HCT116 (cell line): ENCODE results near the gene LRRC51.

Experiments
- CTCF ChIP-seq, 3 experiments: fragments of 200-600 bp in 1 of 3; sonication (generic) in 1 of 3; IDR thresholded peaks in 2 of 3; conservative IDR thresholded peaks in 1 of 3; 2 replicates each; pipeline ENCODE4 v1.5.1; 2012 to 2017; ENCODE audit warnings: low read depth in 2 of 3, low read length in 2 of 3, antibody characterized with exemption in 1 of 3, borderline replicate concordance in 1 of 3, control low read depth in 1 of 3, mild to moderate bottlenecking in 1 of 3, mixed read lengths in 1 of 3, mixed run types in 1 of 3, moderate library complexity in 1 of 3; ENCODE audit not compliant: insufficient read depth in 1 of 3
- EGR1 ChIP-seq: IDR thresholded peaks from 2 replicates; pipeline ENCODE4 v1.6.1; 2012; ENCODE audit warnings: low read depth
- ELF1 ChIP-seq: IDR thresholded peaks from 2 replicates; pipeline ENCODE4 v1.6.1; 2012; ENCODE audit warnings: low read depth, borderline replicate concordance
- EZH2phosphoT487 ChIP-seq: fragments of 200-600 bp; IDR thresholded peaks from 2 replicates; pipeline ENCODE4 v1.6.1; 2018; ENCODE audit warnings: antibody characterized with exemption, borderline replicate concordance
- POLR2A ChIP-seq: IDR thresholded peaks from 2 replicates; pipeline ENCODE4 v1.7.0; 2011; ENCODE audit warnings: borderline replicate concordance; ENCODE audit not compliant: insufficient read depth, insufficient read length; ENCODE audit errors: extremely low read depth
- POLR2AphosphoS5 ChIP-seq: IDR thresholded peaks from 2 replicates; pipeline ENCODE4 v1.6.1; 2011; ENCODE audit warnings: mild to moderate bottlenecking, low read depth, low read length, moderate library complexity
- SRF ChIP-seq: IDR thresholded peaks from 2 replicates; pipeline ENCODE4 v1.6.1; 2012; ENCODE audit warnings: low read depth
- TF ChIP-seq, protein P1 (sequence below): IDR thresholded peaks from 2 replicates; pipeline ENCODE4 v1.6.1; 2012

- no peak for TF ChIP-seq ELF1
- no peak for TF ChIP-seq CTCF (IDR thresholded peaks at IDR 0.05 in 2 of 3, conservative IDR thresholded peaks at IDR 0.05 in 1 of 3; ENCODE audit: borderline replicate concordance in 1 of 3, insufficient read depth in 1 of 3, low read depth in 2 of 3, low read length in 2 of 3)
- TF ChIP-seq, protein P1, sequence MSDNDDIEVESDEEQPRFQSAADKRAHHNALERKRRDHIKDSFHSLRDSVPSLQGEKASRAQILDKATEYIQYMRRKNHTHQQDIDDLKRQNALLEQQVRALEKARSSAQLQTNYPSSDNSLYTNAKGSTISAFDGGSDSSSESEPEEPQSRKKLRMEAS: no peak
- no peak for TF ChIP-seq POLR2A
- no peak for TF ChIP-seq EZH2phosphoT487
- no peak for TF ChIP-seq SRF
- no peak for TF ChIP-seq EGR1
- no peak for TF ChIP-seq POLR2AphosphoS5
Measured at GRCh38 chr11:72058416-72059034, 22.1 kb upstream of the LRRC51 start.
